Gastrocnemius medialis (tissue), 4 donors: Measurements from ENCODE around the gene UMAD1.

Source experiments
- POLR2A ChIP-seq, 2 donors: fragments of 450-650 bp; IDR thresholded peaks; one replicate each; pipeline ENCODE4 v1.6.1; 2017; ENCODE audit warnings: antibody characterized with exemption in 2 of 2, mild to moderate bottlenecking in 2 of 2, moderate library complexity in 2 of 2
- TF ChIP-seq, protein P1 (sequence below), 5 experiments: fragments of 450-650 bp in 3 of 5; fragments of 200-600 bp in 2 of 5; sonication (generic) in 2 of 5; IDR thresholded peaks in 4 of 5; conservative IDR thresholded peaks in 1 of 5; 1 replicate in 4 of 5; 2 replicates in 1 of 5; pipeline ENCODE4 v1.5.1; 2016 to 2019; ENCODE audit warnings: antibody characterized with exemption in 5 of 5, mild to moderate bottlenecking in 3 of 5, moderate library complexity in 3 of 5

DNA sequence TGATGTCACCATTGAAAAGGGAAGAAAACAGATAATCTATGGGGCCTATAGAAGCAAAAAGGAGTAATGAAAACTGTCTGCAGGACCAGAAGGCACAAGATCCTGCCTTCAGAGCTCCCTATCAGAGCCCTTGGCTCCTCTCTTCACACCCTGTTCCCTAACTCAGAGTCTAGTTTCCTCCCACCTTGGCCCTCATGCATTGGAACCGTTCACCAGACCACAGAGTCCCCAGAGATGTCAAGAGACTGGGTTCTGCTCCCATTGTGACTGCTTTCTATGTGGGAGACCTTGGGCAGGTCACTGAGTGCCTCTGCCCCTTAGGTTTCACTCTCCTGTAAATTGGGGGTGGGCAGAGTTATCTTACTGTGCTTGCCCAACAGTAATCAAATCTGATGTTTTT is 158.0 kb downstream of the UMAD1 start:
- TF ChIP-seq, protein P1, sequence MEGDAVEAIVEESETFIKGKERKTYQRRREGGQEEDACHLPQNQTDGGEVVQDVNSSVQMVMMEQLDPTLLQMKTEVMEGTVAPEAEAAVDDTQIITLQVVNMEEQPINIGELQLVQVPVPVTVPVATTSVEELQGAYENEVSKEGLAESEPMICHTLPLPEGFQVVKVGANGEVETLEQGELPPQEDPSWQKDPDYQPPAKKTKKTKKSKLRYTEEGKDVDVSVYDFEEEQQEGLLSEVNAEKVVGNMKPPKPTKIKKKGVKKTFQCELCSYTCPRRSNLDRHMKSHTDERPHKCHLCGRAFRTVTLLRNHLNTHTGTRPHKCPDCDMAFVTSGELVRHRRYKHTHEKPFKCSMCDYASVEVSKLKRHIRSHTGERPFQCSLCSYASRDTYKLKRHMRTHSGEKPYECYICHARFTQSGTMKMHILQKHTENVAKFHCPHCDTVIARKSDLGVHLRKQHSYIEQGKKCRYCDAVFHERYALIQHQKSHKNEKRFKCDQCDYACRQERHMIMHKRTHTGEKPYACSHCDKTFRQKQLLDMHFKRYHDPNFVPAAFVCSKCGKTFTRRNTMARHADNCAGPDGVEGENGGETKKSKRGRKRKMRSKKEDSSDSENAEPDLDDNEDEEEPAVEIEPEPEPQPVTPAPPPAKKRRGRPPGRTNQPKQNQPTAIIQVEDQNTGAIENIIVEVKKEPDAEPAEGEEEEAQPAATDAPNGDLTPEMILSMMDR (IDR thresholded peaks at IDR 0.05 in 4 of 5, conservative IDR thresholded peaks at IDR 0.05 in 1 of 5): no peak
- TF ChIP-seq POLR2A (IDR thresholded peaks at IDR 0.05): no peak
